ENCODE data around the gene C2orf42. TPM values are rescaled to one million over a fixed set of nuclear protein-coding genes. Genes with fewer than 3 reads are reported as not detected.
"Not testable (repeated sequence)": the region's sequence is repeated elsewhere in the genome, so short reads cannot be mapped to it uniquely, and the experiment has no call there.

C2orf42 gene
- total and polyA plus RNA-seq, 4 donors, result 8.1 to 20.6 (median 13.7) TPM

GRCh38 chr2:70226781-70227180, 36.0 kb upstream of the C2orf42 start:
- TF ChIP-seq YY1 (IDR thresholded peaks at IDR 0.05) (no peak), HNF4A (conservative IDR thresholded peaks at IDR 0.05) (no peak), ATF3 (IDR thresholded peaks at IDR 0.05) (no peak), RXRA (IDR thresholded peaks at IDR 0.05) (no peak), CTCF (IDR thresholded peaks at IDR 0.05; ENCODE audit: low read depth, low read length, missing input control) (no peak), TAF1 (conservative IDR thresholded peaks at IDR 0.05) (no peak), ZBTB33 (IDR thresholded peaks at IDR 0.05) (no peak), SP1 (IDR thresholded peaks at IDR 0.05) (no peak), JUND (IDR thresholded peaks at IDR 0.05) (no peak), GABPA (IDR thresholded peaks at IDR 0.05 in 1 of 2, conservative IDR thresholded peaks at IDR 0.05 in 1 of 2) (no peak), RAD21 (IDR thresholded peaks at IDR 0.05) (no peak), FOXA1 (IDR thresholded peaks at IDR 0.05) (no peak)
- Histone ChIP-seq H3K27me3 (ENCODE audit: control insufficient read depth in 4 of 4, insufficient read depth in 4 of 4, low read length in 3 of 4) (no peaks in the 10 kb centered on the region), H3K9ac (ENCODE audit: low read depth in 1 of 2, low read length in 2 of 2) (no peak overlapping the region), H3K9me3 (ENCODE audit: control insufficient read depth in 4 of 4, low read length in 3 of 4) (no peaks in the 10 kb centered on the region), H3K36me3 (ENCODE audit: control insufficient read depth in 4 of 4, insufficient read depth in 3 of 4, low read depth in 1 of 4, low read length in 3 of 4) (peaks cover 16 to 62% (median 52%) of the 10 kb centered on the region in 4 donors), H3K4me1 (ENCODE audit: control insufficient read depth in 4 of 4, insufficient read depth in 4 of 4, low read length in 3 of 4) (no peaks in the 10 kb centered on the region), H3K4me3 (ENCODE audit: low read depth in 1 of 3, low read length in 3 of 3) (no peak overlapping the region), H3K27ac (ENCODE audit: low read depth in 1 of 2, low read length in 2 of 2) (no peak overlapping the region)
- 93% methylated on average over 2 of the region's 2 CpGs for WGBS
- DNase-seq (ENCODE audit: low spot score), result no peak

GRCh38 chr2:70223305-70223704, 32.5 kb upstream of the C2orf42 start:
- not testable (repeated sequence) for H3K27me3 ChIP-seq (ENCODE audit: control insufficient read depth in 4 of 4, insufficient read depth in 4 of 4, low read length in 3 of 4); H3K4me3 ChIP-seq (ENCODE audit: low read depth in 1 of 3, low read length in 3 of 3); H3K9ac ChIP-seq (ENCODE audit: low read depth in 1 of 2, low read length in 2 of 2); H3K9me3 ChIP-seq (ENCODE audit: control insufficient read depth in 4 of 4, low read length in 3 of 4); H3K27ac ChIP-seq (ENCODE audit: low read depth in 1 of 2, low read length in 2 of 2); DNase-seq (ENCODE audit: low spot score); H3K4me1 ChIP-seq (ENCODE audit: control insufficient read depth in 4 of 4, insufficient read depth in 4 of 4, low read length in 3 of 4)
- WGBS, result 92% methylated on average over 3 of the region's 3 CpGs
- peaks cover 12 to 60% (median 54%) of the 10 kb centered on the region in 4 donors for H3K36me3 ChIP-seq (ENCODE audit: control insufficient read depth in 4 of 4, insufficient read depth in 3 of 4, low read depth in 1 of 4, low read length in 3 of 4)

DNA sequence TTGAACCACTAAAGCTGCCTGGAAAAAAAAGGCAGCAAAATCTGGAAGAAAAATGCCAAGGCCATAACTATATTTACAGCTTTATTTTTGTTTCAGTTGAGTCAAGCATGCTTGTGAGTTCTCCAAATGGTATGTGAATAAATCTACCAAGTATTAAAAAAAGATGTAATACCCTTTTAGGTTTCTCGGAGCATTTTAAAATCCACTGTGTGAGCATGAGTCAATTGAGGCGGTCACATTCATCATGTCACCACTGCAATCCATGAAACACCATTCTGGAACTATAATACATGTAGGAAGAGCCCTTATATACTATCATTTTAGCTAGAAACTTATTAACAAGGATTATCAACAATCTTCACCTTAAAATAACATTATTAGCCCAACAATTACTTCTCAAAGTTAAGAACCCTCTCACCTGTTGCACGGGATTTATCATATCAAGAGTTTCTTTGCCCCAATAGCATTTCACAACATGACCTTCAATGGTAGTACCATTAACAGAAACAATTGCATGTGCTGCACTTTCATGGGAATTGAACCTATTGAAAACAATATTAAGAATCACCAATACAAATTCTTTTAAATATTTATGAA, 24.2 kb upstream of the C2orf42 start:
- Histone ChIP-seq H3K4me1 (ENCODE audit: control insufficient read depth in 4 of 4, insufficient read depth in 4 of 4, low read length in 3 of 4) (no peaks in the 10 kb centered on the region), H3K9me3 (ENCODE audit: control insufficient read depth in 4 of 4, low read length in 3 of 4) (no peaks in the 10 kb centered on the region), H3K4me3 (ENCODE audit: low read depth in 1 of 3, low read length in 3 of 3) (no peak overlapping the region), H3K36me3 (ENCODE audit: control insufficient read depth in 4 of 4, insufficient read depth in 3 of 4, low read depth in 1 of 4, low read length in 3 of 4) (peaks cover 7 to 38% (median 27%) of the 10 kb centered on the region in 4 donors), H3K27me3 (ENCODE audit: control insufficient read depth in 4 of 4, insufficient read depth in 4 of 4, low read length in 3 of 4) (no peaks in the 10 kb centered on the region), H3K9ac (ENCODE audit: low read depth in 1 of 2, low read length in 2 of 2) (no peak overlapping the region), H3K27ac (ENCODE audit: low read depth in 1 of 2, low read length in 2 of 2) (no peak overlapping the region)
- DNase-seq (ENCODE audit: low spot score), result no peak
- WGBS, result 94% methylated on average over 3 of the region's 3 CpGs
- TF ChIP-seq HNF4G (IDR thresholded peaks at IDR 0.05) (no peak), HNF4A (conservative IDR thresholded peaks at IDR 0.05) (no peak), EGR1 (IDR thresholded peaks at IDR 0.05; ENCODE audit: low read depth in 2 of 2) (no peak)

All from liver (tissue), 9 donors.